Astrocyte (in vitro differentiated cells and primary cell): ENCODE results near the gene METTL25B. TPM values are rescaled to one million over a fixed set of nuclear protein-coding genes. Genes with fewer than 3 reads are reported as not detected.

Experiments used
- DNase-seq: peaks from one replicate; pipeline ENCODE4 v3.0.0-alpha.2; 2010; ENCODE audit warnings: low read depth
- FAIRE-seq: peaks from 2 replicates; lab custom pipeline; 2011; peaks lifted over from hg19 to GRCh38; lab: Jason Lieb, UNC
- H2AFZ ChIP-seq: 2 replicates; pipeline ENCODE4 v1.6.0; 2012; ENCODE audit warnings: low read depth, low read length, inconsistent platforms
- H3K27ac ChIP-seq: 2 replicates; pipeline ENCODE4 v1.5.1; 2011; ENCODE audit warnings: low read depth, low read length, inconsistent platforms
- H3K27me3 ChIP-seq: 2 replicates; pipeline ENCODE4 v1.6.0; 2011; ENCODE audit warnings: low read length, inconsistent platforms; ENCODE audit not compliant: insufficient read depth
- H3K36me3 ChIP-seq: 2 replicates; pipeline ENCODE4 v1.5.1; 2011; ENCODE audit warnings: low read length, inconsistent platforms; ENCODE audit not compliant: insufficient read depth
- H3K4me1 ChIP-seq: 2 replicates; pipeline ENCODE4 v1.5.1; 2011; ENCODE audit warnings: low read length, inconsistent platforms; ENCODE audit not compliant: insufficient read depth
- H3K4me2 ChIP-seq: 2 replicates; pipeline ENCODE4 v1.6.0; 2012; ENCODE audit warnings: low read length, inconsistent platforms
- H3K4me3 ChIP-seq: 2 replicates; pipeline ENCODE4 v1.5.1; 2011; ENCODE audit warnings: low read depth, mild to moderate bottlenecking, low read length, inconsistent platforms; ENCODE audit not compliant: insufficient read depth
- H3K79me2 ChIP-seq: 2 replicates; pipeline ENCODE4 v1.6.0; 2012; ENCODE audit warnings: mild to moderate bottlenecking, low read length, inconsistent platforms; ENCODE audit not compliant: insufficient read depth
- H3K9ac ChIP-seq: 2 replicates; pipeline ENCODE4 v1.6.0; 2012; ENCODE audit warnings: mild to moderate bottlenecking, low read length, inconsistent platforms
- H3K9me3 ChIP-seq: 2 replicates; pipeline ENCODE4 v1.5.1; 2012; ENCODE audit warnings: low read depth, mild to moderate bottlenecking, low read length, inconsistent platforms; ENCODE audit not compliant: insufficient read depth
- H4K20me1 ChIP-seq: 2 replicates; pipeline ENCODE4 v1.6.0; 2012; ENCODE audit warnings: low read length, inconsistent platforms; ENCODE audit not compliant: insufficient read depth
- H3K27ac Mint-ChIP-seq: one replicate; pipeline ENCODE4 v1.8.0; 2021; ENCODE audit warnings: mild to moderate bottlenecking, mixed read lengths; ENCODE audit not compliant: unreplicated experiment
- H3K27me3 Mint-ChIP-seq: one replicate; pipeline ENCODE4 v1.8.0; 2021; ENCODE audit warnings: low read depth, mixed read lengths; ENCODE audit not compliant: unreplicated experiment
- H3K36me3 Mint-ChIP-seq: one replicate; pipeline ENCODE4 v1.8.0; 2021; ENCODE audit warnings: low read depth, mixed read lengths; ENCODE audit not compliant: unreplicated experiment
- H3K4me1 Mint-ChIP-seq: one replicate; pipeline ENCODE4 v1.8.0; 2021; ENCODE audit warnings: low read depth, mixed read lengths; ENCODE audit not compliant: unreplicated experiment
- H3K4me3 Mint-ChIP-seq: one replicate; pipeline ENCODE4 v1.8.0; 2021; ENCODE audit warnings: mild to moderate bottlenecking, moderate library complexity, mixed read lengths; ENCODE audit not compliant: unreplicated experiment
- H3K9me3 Mint-ChIP-seq: one replicate; pipeline ENCODE4 v1.8.0; 2021; ENCODE audit warnings: mild to moderate bottlenecking, mixed read lengths; ENCODE audit not compliant: unreplicated experiment
- CTCF ChIP-seq: IDR thresholded peaks from 2 replicates; pipeline ENCODE4 v1.5.1; 2011; ENCODE audit warnings: low read depth, mild to moderate bottlenecking, inconsistent platforms, low read length, moderate library complexity; ENCODE audit not compliant: insufficient read depth
- EZH2 ChIP-seq: IDR thresholded peaks from 2 replicates; pipeline ENCODE4 v1.6.1; 2012; ENCODE audit warnings: mild to moderate bottlenecking, low read length, inconsistent platforms; ENCODE audit not compliant: insufficient read depth
- total RNA-seq: library from RNA; stranded (reverse); gene quantifications from 2 replicates; pipeline ENCODE4 v1.2.1, GENCODE V29; 2021

Gene METTL25B
- total RNA-seq, 1 donor from 2014 or later: 9.9 TPM

GRCh38 chr1:156692925-156693847 is 35.1 kb upstream of the METTL25B start:
- Histone ChIP-seq H3K27me3 (peaks cover 2% of the 10 kb centered on the region), H3K9ac (no peak overlapping the region), H3K79me2 (no peaks in the 10 kb centered on the region), H3K9me3 (no peaks in the 10 kb centered on the region), H3K4me2 (no peak overlapping the region), H4K20me1 (no peaks in the 10 kb centered on the region), H2AFZ (no peak overlapping the region), H3K36me3 (no peaks in the 10 kb centered on the region), H3K4me3 (no peak overlapping the region), H3K27ac (no peak overlapping the region), H3K4me1 (peaks cover 29% of the 10 kb centered on the region)
- Mint-ChIP-seq H3K9me3 (no peaks in the 10 kb centered on the region), H3K27ac (peak overlapping the region; percentile 16), H3K4me3 (peak overlapping the region; percentile 4), H3K27me3 (no peaks in the 10 kb centered on the region), H3K4me1 (peaks cover 50% of the 10 kb centered on the region), H3K36me3 (peaks cover 3% of the 10 kb centered on the region)
- no peak for TF ChIP-seq EZH2
- TF ChIP-seq CTCF: no peak
- DNase-seq (no peak), FAIRE-seq (no peak)

- H3K4me1 ChIP-seq: peaks cover 25% of the 10 kb centered on the region
- no peak overlapping the region for H3K4me3 ChIP-seq
- Mint-ChIP-seq H3K4me3 (no peak overlapping the region), H3K36me3 (peaks cover 10% of the 10 kb centered on the region), H3K4me1 (peaks cover 48% of the 10 kb centered on the region), H3K9me3 (peaks cover 3% of the 10 kb centered on the region), H3K27ac (peak overlapping the region; percentile 78), H3K27me3 (no peaks in the 10 kb centered on the region)
- H3K9me3 ChIP-seq: no peaks in the 10 kb centered on the region
- no peak overlapping the region for H3K27ac ChIP-seq
- no peak overlapping the region for H2AFZ ChIP-seq
- no peaks in the 10 kb centered on the region for H4K20me1 ChIP-seq
- FAIRE-seq (no peak), DNase-seq (no peak)
- H3K36me3 ChIP-seq: no peaks in the 10 kb centered on the region
- no peak overlapping the region for H3K4me2 ChIP-seq
- peaks cover 2% of the 10 kb centered on the region for H3K27me3 ChIP-seq
- no peak for TF ChIP-seq EZH2
- TF ChIP-seq CTCF: no peak
- no peak overlapping the region for H3K9ac ChIP-seq
- no peaks in the 10 kb centered on the region for H3K79me2 ChIP-seq
Measured at GRCh38 chr1:156693848-156694689, 34.2 kb upstream of the METTL25B start.
